ENCODE measurements around the gene CYP27C1.
"Not testable (repeated sequence)": the region's sequence is repeated elsewhere in the genome, so short reads cannot be mapped to it uniquely, and the experiment has no call there.

CYP27C1 gene

GRCh38 chr2:127220102-127220767 lies at the start of gene CYP27C1:
Gene CYP27C1, minus strand, starts transcription at chr2:127220299. Its CDS starts 29 bp downstream, at chr2:127220270.
- DNase-seq (ENCODE audit: low spot score): no peak

- DNase-seq (ENCODE audit: low spot score): no peak
These were observed 41.8 kb upstream of the CYP27C1 start for GRCh38 chr2:127261804-127262406.

- DNase-seq (ENCODE audit: low spot score): no peak
These were observed 39.3 kb upstream of the CYP27C1 start for GRCh38 chr2:127259355-127259754.

GRCh38 chr2:127256866-127257265 lies 36.8 kb upstream of the CYP27C1 start:
- no peak for DNase-seq (ENCODE audit: low spot score)

GRCh38 chr2:127256381-127256780 lies 36.3 kb upstream of the CYP27C1 start:
- DNase-seq (ENCODE audit: low spot score): no peak

- no peak for DNase-seq (ENCODE audit: low spot score)
These were observed 35.6 kb upstream of the CYP27C1 start for GRCh38 chr2:127255721-127256120.

- no peak for DNase-seq (ENCODE audit: low spot score)
These were observed 35.0 kb upstream of the CYP27C1 start for GRCh38 chr2:127255146-127255545.

- DNase-seq (ENCODE audit: low spot score): no peak
These were observed 34.4 kb upstream of the CYP27C1 start for GRCh38 chr2:127254386-127254981.

- not testable (repeated sequence) for DNase-seq (ENCODE audit: low spot score)
These were observed 21.1 kb upstream of the CYP27C1 start for GRCh38 chr2:127241184-127241583.

GRCh38 chr2:127239395-127239794 lies 19.3 kb upstream of the CYP27C1 start:
- DNase-seq (ENCODE audit: low spot score): no peak

GRCh38 chr2:127237768-127238167 lies 17.7 kb upstream of the CYP27C1 start:
- DNase-seq (ENCODE audit: low spot score): not testable (repeated sequence)

- DNase-seq (ENCODE audit: low spot score): no peak
These were observed 15.1 kb upstream of the CYP27C1 start for GRCh38 chr2:127235082-127235702.

GRCh38 chr2:127233710-127234109 lies 13.6 kb upstream of the CYP27C1 start:
- DNase-seq (ENCODE audit: low spot score): no peak

- DNase-seq (ENCODE audit: low spot score): no peak
These were observed 11.2 kb upstream of the CYP27C1 start for GRCh38 chr2:127231130-127231865.

GRCh38 chr2:127229555-127229954 lies 9.5 kb upstream of the CYP27C1 start:
- DNase-seq (ENCODE audit: low spot score): no peak

GRCh38 chr2:127228102-127228501 lies 8.0 kb upstream of the CYP27C1 start:
- DNase-seq (ENCODE audit: low spot score): no peak

GRCh38 chr2:127227264-127227660 lies 7.2 kb upstream of the CYP27C1 start:
- DNase-seq (ENCODE audit: low spot score): not testable (repeated sequence)

- DNase-seq (ENCODE audit: low spot score): no peak
These were observed 6.6 kb upstream of the CYP27C1 start for GRCh38 chr2:127226520-127227263.

- no peak for DNase-seq (ENCODE audit: low spot score)
These were observed 6.0 kb upstream of the CYP27C1 start for GRCh38 chr2:127226132-127226519.

- no peak for DNase-seq (ENCODE audit: low spot score)
These were observed 5.3 kb upstream of the CYP27C1 start for GRCh38 chr2:127225186-127225960.

- DNase-seq (ENCODE audit: low spot score): not testable (repeated sequence)
These were observed 4.0 kb upstream of the CYP27C1 start for GRCh38 chr2:127224135-127224534.
